CD4-positive, alpha-beta T cell treated with Interleukin-6 for 4 hours (primary cell): Measurements from ENCODE around the gene EHD1.

ENCODE experiments used
- DNase-seq: peaks from one replicate; pipeline ENCODE4 v3.0.0-alpha.2; 2020; ENCODE audit warnings: mixed read lengths

The EHD1 gene

DNA sequence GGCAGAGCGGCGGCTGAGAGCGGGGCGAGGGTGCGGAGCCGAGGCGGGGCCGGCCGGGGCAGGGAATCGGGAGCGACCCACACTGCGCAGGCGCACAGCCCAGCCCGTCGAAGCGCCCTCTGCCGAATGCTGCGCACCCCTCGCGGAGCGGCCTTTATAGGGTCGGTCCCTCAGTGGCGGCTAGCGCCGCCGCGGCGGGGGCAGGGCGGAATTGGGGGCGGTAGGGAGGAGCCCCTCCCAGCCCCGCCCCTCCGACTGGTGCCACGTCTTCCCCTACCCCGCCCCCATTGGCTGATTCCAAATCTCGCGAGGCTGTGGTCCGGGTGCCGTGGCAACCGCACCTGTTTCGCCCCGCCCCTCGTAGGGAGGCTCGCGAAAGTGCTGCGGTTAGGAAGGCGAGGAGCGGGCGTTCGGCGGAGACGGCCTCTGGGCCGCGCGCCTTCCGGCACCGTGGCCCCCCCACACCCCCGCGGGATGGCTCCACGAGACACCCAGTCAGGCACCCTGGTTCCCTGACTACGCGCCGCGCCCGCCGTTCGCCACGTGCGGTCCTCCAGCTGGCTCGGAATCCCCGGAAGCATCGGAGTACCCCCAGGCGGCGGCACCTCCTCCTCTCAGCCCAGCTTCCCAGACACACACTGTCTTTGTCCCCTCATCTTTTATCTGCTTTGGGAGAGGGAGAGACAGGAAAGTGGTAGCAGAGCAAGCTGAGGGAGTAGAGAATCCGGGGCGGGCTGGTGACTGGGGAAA is at the start of gene EHD1:
TSS of gene EHD1 (minus strand) at position 128 of the 750 bp plus-strand sequence. CDS start 157 bp downstream, outside the sequence.
- DNase-seq, result peak; percentile 100

DNA sequence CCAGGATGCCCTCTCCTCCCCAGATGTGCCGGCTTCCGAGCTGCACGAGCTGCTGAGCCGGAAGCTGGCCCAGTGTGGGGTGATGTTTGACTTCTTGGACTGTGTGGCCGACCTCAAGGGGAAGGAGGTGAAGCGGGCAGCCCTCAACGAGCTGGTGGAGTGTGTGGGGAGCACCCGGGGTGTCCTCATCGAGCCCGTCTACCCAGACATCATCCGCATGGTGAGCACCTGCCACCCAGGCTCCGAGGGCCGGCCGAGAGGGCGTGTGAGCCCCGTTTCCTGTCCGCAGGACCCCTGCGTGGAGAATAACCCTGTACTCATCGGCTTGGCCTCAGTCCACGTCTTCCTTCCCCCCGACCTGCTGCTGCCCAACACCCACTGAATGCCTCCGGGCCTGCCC is 48.3 kb upstream of the EHD1 start:
- no peak for DNase-seq

DNA sequence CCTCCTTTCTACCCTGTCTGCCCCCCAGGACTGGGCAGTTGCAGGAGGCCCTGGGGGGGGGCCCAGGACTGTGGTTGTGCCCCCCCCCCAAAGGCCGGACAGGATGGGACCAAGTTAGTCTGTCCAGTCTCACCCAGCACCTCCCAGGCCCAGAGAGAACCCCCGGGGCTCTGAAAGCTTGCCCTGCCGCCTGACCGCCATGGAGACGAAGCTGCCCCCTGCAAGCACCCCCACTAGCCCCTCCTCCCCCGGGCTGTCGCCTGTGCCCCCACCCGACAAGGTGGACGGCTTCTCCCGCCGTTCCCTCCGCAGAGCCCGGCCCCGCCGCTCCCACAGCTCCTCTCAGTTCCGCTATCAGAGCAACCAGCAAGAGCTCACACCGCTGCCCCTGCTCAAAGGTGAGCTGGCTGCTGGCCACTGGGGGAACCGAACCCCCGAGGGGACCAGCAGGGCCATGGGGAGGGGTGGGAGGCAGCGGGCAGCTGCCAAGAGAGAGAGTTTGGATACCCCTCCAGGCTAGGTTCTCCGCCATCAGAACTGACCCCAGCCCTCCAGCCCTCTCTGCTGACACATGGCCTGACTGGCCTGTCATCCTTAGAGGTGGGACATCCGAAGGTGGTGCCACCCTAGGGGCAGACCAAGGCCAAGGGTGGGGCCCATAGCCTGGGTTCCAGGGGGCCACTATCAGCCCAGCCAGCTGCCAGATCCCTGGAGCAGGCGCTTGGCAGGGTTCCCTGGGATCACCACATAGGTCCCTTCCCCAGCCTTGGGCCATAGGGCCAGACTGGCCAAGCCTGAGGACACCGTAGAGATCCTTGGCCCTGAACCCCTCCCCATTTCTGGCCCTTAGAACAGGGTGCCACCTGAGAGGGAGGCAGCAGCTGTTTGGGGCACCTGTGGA is 47.4 kb upstream of the EHD1 start:
- no peak for DNase-seq

DNA sequence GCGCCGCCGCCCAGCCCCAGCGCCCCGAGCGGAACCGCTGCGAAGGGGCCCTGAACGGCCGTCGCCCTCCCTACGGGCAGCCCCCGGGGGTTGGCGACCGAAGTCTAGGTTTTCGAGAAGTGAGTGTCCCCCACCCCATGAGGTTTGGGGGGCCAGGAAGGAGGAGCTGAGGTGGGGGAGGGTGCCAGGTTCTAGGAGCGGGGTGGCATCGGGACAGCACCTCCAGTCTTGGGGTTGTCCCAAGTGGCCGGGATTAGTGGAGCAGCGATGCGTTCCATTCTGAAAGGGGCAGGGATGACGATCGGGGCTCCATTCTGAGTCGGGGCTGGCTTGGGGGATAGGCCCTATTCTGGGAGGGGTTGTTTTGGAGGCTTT is 46.5 kb upstream of the EHD1 start:
- DNase-seq, result no peak

DNA sequence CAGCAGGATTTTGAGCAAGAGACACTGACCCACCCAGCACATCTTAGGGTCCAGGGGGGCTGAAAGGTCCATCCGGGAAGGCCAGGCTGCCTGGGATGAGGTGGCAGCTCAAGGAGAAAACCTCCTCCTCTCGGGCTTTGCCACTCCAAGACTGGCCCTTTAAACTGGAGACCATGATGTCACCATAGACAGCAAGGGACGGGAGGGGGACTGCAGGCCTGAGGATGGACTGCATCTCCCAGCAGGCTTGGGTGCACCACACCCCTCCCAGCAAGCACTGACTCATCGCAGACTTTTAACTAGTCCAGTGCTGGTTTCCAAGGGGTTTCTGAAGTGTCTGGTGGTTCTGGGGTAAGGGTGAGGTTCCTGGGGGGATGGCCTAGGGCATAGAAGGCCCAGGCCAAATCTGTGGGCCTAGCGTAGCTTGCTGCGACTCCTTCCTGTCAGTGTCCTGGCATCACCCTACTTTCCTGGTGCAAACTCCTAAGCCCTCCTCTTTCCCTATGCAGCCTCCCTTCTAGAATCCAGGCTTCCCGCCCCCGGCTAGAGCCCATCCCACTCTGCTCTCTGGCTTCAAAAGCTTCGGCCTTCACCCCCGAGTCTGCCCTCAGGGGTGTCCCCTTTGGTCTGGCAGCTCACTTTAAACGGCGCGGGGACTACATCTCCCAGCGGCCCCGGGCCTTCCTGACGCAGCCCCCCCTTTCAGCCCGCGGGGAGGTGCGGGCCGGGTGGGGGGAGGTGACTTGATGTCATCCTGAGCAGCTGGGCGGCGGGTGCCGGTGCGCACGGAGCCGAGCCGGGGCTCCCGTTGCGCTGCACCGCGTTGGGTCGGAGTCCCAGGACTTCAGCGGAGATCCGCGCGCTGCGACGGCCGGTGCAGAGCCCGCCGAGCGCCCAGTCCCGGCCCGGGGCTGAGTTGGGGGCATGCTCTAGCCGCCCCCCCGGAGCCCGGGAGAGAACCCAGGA is 45.8 kb upstream of the EHD1 start, which contains the start of gene PPP2R5B:
TSS of gene PPP2R5B (plus strand) at position 746 of the 966 bp plus-strand sequence. CDS start 1,046 bp downstream, outside the sequence.
- peak; percentile 93 for DNase-seq

DNA sequence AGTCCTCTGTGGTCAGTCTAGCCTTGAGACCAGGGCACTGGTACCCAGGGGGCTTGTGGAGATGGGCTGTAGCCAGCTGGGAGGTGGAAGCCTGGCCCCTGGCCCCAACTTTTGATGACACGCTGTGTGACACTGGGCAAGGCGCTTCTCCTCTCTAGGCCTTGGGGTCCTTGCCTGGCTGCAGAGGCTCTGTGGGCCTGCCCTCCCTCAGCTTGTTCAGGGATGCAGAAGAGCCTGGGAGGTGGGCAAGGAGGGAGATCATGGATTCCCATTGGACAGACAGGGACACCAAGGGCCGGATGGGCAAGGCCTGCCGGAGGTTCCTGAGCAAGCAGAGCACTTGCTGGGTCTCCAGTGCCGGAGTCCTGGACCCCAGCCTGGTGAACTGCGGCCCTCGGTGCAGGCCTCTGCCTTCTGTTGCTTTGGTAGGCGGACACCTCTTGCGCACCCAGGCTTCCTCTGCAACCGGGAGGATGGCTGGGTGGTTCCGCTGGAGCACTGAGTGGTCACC is 44.8 kb upstream of the EHD1 start:
- DNase-seq, result no peak

DNA sequence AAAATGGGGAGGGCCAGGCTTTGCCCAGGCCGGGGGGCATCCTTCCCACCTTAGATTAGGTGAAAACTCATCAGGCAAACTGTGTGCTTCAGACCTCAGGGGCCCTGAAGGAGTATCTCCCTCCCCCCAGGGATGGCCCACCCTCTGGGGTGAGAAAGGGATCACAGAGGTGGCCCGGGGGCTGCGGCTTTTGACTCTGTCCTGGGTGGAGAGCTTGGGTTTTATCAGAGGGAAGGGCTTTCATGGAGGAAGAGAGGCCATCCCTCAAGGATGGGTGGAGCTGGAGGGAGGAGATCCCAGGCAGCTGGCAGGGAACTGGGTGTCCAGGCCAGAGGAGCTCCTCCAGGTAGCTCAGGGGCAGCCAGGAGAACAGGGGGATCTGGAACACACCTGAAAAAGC is 43.0 kb upstream of the EHD1 start:
- DNase-seq, result no peak

DNA sequence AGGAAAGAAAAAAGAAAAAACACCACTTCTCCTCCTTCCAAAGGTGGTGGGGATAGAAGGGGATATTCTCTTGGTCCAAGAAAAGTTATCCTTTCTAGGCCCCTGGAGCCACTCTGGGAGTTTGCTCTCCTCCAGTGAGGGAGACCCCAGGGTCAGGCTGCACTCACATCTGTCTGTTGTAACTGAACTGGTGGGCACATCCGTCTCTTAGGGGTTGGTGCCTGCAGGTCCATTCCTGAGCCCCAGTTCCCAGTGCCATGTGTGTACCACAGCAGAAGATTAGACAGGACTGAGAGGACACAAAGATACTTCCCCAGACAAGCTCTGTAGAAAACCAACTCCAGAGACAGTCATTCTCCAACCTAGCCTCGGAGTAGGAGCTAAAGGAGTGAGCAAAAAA is 41.7 kb upstream of the EHD1 start:
- DNase-seq, result no peak

DNA sequence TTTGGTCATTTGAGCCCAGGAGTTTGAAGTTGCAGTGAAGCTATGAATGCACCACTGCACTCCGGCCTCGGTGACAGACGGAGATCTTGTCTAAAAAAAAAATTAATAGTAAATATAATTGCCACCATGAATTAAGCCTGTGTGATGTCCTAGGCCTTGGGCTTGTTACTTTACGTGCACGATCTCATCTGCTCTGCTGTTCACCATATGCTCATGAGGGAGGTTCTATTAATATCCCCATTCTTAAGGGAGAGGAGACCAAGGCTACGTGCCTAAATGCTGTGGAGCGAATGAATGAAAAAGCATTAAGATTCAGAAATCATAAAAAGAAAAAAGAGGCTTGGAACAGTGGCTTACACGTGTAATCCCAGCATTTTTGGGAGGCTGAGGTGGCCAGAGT is 41.2 kb upstream of the EHD1 start:
- no peak for DNase-seq

DNA sequence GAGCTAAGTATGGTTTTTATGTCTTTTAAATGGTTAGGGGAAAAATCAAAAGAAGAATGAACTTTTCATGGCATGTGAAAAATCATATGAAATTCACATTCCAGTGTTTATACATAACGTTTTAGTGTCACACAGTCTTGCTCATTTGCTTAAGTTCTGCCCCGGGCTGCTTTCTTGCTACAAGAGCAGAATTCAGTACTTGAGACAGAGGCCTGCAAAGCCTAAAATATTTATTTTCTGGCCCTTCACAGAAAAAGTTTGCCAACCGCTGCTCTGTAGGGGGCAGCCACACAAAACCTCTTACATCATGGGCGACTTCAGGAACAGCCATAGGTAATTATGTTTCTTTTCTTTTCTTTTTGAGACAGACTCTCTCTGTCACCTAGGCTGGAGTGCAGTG is 39.6 kb upstream of the EHD1 start:
- DNase-seq, result peak; percentile 17

DNA sequence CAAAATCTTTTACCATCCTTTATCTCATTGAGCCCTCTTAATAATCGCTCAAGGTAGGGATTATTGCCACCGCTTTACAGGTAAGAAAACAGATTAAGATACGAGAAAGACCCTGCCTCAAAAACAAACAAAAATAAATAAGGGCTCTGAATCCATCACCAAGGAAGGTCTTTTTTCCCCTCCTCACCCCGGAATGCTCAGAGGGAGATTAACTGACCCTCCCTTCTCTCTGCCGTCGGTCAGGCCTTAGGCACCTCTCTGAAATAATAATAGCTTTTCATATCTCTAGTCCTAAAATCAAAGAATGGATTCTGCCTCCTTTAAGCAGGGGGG is 39.2 kb upstream of the EHD1 start:
- no peak for DNase-seq

DNA sequence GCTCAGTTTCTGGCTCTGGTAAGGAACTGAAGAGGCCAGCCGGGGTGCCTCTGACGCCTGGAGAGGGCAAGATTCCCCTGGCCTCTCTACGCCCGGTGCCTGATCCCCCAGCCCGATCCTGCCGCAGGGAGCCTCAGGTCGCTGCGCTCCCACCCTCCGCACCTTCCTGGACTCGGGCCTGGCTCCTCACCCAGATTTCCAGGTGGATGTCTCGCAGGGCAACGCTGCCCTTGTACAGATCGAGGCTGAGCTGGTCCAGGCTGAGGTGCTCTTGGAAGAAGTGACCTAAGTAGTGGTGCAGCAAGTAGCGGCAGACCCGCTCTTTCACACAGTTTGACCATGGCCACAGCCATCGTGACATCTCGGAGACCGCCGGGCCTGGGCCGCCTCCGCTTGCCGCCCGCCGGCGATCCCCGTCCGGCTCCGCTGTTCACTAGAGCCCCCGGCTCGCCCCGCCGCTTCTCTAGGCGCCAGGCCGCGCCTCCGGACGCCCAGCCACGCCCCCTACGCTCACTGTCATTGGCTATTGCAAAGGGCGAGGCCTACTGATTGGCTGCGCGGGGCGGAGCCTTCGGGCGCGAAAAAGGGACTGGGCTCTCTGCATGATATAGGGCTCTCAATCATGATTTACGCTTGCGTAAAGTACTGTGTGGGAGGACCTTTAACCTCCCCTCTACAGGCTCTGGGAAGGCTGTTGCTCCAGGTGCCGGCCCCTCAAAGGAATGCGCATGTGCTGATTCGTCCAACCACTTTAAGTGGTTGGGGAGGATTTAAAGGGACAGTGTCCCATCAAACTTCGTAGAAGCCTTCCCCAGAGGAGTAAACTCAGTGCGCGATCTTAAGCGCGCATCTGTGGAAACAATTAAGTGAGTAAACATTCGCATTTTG is 38.6 kb upstream of the EHD1 start, which contains the start of gene ATG2A:
TSS of gene ATG2A (minus strand) at position 435 of the 888 bp plus-strand sequence. CDS start at position 361, 74 bp downstream.
- peak; percentile 100 for DNase-seq

DNA sequence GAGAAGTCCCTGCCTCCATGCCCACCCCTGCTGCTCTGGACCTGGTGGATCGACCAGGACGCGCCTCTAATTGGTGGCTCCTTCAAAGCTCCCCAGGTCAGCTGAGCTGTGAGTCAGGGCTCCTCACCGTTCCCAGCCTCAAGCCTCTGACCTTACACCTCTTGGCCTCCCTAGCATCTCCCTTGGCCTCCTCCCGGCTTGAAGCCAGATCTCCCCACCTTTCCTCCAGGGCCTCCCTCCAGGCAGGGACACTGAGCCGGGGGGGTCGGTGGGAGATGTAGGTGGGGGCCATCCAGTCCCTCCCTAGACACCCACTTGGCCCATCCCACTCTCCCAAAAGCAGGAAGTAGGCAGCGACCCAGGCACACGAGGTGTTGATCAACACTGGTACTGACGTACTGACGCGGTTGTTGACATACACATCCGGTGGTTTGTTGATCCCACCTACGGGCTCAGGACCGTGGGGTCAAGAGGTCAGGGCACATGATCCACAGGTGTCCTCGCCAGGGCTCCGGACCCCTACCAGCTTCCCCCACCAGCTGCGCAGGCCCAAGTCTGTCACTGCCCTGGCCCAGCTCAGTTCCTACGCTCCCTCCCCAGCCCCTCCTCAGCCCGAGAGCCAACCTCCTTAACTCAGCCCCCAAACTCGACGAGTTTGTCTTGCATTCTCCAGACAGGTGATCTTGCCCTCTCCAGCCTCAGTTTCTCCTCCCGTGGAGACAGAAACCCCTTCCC is 37.8 kb upstream of the EHD1 start:
- peak; percentile 45 for DNase-seq

DNA sequence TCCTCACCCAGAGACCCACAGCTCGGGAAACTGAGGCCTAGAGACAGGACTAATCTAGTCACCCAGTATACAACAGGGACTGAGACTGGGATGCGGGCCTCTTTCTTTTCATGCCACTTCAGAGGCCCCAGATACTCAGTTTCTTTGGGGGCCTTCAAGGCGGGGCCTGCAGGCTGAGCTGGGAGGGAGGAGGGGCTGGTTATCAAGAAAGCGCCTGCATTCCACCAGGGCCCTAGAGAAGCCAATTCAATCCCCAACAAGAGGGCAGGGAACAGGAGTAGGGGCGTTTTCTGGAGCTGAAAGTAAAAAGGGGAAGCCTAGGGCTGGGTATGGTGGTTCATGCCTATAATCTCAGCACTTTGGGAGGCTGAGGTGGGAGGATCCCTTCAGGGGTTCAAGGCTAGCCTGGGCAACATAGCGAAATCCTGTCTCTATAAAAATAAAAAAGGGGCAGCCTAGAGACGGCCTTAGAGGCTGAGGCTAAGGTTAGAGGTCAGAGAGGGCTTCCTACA is 37.0 kb upstream of the EHD1 start:
- DNase-seq, result no peak

DNA sequence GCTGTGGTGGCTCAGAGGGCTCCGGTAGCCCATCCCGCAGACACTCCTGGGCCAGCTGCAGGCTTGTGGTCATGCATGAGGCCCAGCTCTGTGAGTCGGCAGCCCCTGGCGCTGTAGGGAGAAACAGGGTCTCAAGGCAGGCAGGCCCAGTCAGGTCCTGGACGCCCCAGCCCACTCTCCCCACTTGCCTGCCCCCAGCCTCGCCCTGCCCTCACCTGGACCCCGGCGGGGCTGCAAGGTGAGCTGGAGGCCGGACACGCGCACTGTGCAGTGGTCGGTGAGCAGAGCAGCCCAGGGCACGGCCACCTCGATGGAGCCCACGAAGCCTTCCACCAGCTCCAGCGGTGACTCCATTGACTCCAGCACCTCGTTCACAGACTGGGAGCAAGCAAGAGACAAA is 35.7 kb upstream of the EHD1 start:
- no peak for DNase-seq

DNA sequence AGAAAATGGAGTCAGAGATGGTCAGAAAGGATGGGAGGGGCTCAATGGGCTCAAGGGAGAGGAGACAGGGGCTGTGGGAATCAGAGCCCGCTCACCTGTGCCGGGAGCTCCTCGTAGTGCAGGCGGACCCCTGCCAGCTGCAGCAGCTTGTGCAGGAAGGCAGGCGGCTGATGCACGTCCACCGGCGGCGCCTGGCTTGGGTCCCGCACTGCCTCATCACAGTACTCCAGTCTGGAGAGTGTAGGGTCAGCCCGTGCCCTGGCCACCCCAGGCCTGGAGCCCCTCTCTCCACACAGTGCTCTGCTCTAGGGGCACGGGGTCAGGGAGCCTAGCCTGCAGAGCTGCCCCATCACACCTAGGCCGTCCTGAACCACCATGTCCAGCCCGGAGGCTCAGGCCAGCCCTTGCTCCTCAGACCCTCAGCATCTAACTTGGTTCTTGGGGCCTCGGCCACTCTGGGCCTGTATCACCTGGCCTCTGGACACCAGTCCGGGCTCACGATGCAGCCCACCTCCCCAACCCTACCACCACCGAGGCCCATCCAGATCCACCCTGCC is 34.8 kb upstream of the EHD1 start:
- DNase-seq, result no peak

DNA sequence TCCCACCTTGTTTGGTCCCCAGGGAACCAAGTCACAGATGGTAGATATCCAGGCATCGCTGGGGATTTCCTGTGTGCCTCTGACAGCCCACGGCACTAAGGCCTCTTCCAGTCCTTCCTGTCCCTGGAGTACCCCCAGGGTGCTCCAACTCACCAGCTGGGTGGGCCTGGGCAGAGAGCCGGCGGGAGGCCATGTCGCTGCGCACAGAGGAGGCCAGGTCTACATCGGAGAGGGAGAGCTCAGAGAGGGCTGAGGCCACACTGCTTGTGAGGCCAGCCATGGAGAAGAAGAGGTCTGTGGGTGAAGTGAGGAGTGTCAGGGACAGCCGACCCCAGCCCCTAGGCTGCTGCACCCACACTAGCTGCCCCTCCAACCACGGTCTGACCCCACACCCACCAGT is 33.3 kb upstream of the EHD1 start:
- DNase-seq, result no peak

DNA sequence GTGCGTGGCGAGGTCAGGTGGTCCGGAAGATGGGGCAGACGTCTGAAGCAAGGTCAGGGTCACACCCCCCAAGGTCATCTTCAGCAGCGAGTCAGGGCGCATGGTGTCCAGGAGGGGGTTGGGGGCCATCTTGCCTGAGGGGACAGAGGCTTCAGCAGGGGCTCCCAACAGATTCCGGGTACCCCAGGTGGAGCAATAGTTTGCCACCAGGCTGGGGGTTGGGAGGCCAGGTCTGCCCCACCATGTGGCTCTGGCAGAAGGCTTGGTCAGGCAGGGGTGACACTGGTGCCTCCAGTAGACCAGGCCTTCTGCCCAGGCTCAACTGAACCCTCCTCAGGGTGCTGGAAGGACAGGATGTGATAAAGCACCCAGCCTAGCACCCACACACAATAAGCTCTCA is 32.7 kb upstream of the EHD1 start:
- no peak for DNase-seq

DNA sequence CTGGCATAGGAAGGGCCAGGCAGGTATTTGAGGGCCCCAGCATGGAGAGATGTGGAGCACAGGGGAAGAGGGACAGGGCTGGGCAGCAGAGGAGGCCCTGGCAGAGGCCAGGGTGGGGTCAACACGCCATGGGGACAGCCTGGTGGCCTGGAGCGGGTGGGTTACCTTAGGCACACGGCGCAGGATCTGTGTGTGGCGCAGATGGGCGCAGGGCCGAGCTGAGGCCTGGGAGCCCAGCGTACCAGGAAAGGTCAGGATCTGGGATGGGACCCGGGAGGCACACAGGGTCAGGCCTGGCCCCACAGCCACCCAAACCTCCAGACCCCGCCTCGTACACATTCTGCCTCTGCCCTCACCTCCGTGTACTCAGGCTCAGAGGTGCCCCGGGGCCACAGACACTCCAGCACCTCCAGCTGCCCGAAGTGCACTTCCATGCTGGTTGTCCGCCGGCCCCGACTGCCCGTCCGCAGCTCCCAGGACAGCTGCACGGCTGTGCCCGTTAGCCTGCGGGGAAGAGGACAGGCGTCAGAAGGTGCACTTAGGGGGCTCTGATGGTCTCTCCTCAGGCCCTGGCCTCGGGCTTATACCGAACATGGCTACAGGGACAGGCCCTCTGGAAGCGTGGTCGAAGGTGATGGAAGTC is 32.2 kb upstream of the EHD1 start:
- DNase-seq, result no peak
